KMS-11 (cell line): ENCODE results near the gene CAP1.
"Not testable (repeated sequence)": the region's sequence is repeated elsewhere in the genome, so short reads cannot be mapped to it uniquely, and the experiment has no call there.

Source experiments
- H2AFZ ChIP-seq: fragments of 200-600 bp; sonication (generic); 2 replicates; pipeline ENCODE4 v1.6.1; 2016; ENCODE audit warnings: antibody characterized with exemption, mixed run types, low read depth
- H3K27ac ChIP-seq: fragments of 200-600 bp; sonication (generic); 2 replicates; pipeline ENCODE4 v1.6.1; 2016; ENCODE audit warnings: mild to moderate bottlenecking, mixed run types
- H3K27me3 ChIP-seq: fragments of 200-600 bp; sonication (generic); 2 replicates; pipeline ENCODE4 v1.6.1; 2017; ENCODE audit warnings: mild to moderate bottlenecking, low read depth, mixed run types, moderate library complexity; ENCODE audit not compliant: insufficient read depth
- H3K36me3 ChIP-seq: fragments of 200-600 bp; sonication (generic); 2 replicates; pipeline ENCODE4 v1.6.1; 2017; ENCODE audit warnings: mild to moderate bottlenecking, mixed run types; ENCODE audit not compliant: insufficient read depth
- H3K4me1 ChIP-seq: fragments of 200-600 bp; sonication (generic); 2 replicates; pipeline ENCODE4 v1.6.1; 2016; ENCODE audit warnings: mild to moderate bottlenecking, low read depth, mixed run types; ENCODE audit not compliant: poor library complexity, severe bottlenecking
- H3K4me2 ChIP-seq: fragments of 200-600 bp; sonication (generic); 2 replicates; pipeline ENCODE4 v1.7.0; 2016; ENCODE audit warnings: mild to moderate bottlenecking, mixed run types
- H3K4me3 ChIP-seq: fragments of 200-600 bp; sonication (generic); IDR thresholded peaks from 2 replicates; pipeline ENCODE4 v1.6.1; 2017; ENCODE audit warnings: low read depth, low read length, mixed read lengths; ENCODE audit not compliant: insufficient read depth
- H3K79me2 ChIP-seq: fragments of 200-600 bp; sonication (generic); 2 replicates; pipeline ENCODE4 v1.6.1; 2016; ENCODE audit warnings: low read depth, mixed run types; ENCODE audit not compliant: insufficient read depth
- H3K9ac ChIP-seq: fragments of 200-600 bp; sonication (generic); 2 replicates; pipeline ENCODE4 v1.6.1; 2016; ENCODE audit warnings: mild to moderate bottlenecking, mixed run types
- H4K20me1 ChIP-seq: fragments of 200-600 bp; sonication (generic); 2 replicates; pipeline ENCODE4 v1.6.1; 2016; ENCODE audit warnings: mild to moderate bottlenecking, mixed run types; ENCODE audit not compliant: insufficient read depth
- CTCF ChIP-seq: fragments of 200-600 bp; sonication (generic); conservative IDR thresholded peaks from 2 replicates; pipeline ENCODE4 v1.6.1; 2017; ENCODE audit warnings: low read depth, mild to moderate bottlenecking, antibody characterized with exemption, low read length, moderate library complexity, mixed read lengths

Gene CAP1

GRCh38 chr1:40081871-40082270 lies 41.3 kb downstream of the CAP1 start:
- no peak overlapping the region for H3K4me2 ChIP-seq
- no peaks in the 10 kb centered on the region for H3K4me1 ChIP-seq
- H2AFZ ChIP-seq, result no peak overlapping the region
- peaks cover 6% of the 10 kb centered on the region; the same call in 1 of the 2 replicates for H3K36me3 ChIP-seq
- H3K9ac ChIP-seq, result no peak overlapping the region
- no peak overlapping the region for H3K4me3 ChIP-seq
- H4K20me1 ChIP-seq, result no peaks in the 10 kb centered on the region
- no peak for TF ChIP-seq CTCF
- no peaks in the 10 kb centered on the region for H3K79me2 ChIP-seq
- H3K27ac ChIP-seq, result no peak overlapping the region
- H3K27me3 ChIP-seq, result no peaks in the 10 kb centered on the region

- not testable (repeated sequence) for H4K20me1 ChIP-seq, H3K4me2 ChIP-seq, H3K4me1 ChIP-seq, H3K9ac ChIP-seq, H3K27ac ChIP-seq, H2AFZ ChIP-seq, H3K36me3 ChIP-seq, H3K79me2 ChIP-seq, H3K27me3 ChIP-seq, H3K4me3 ChIP-seq
- peak; percentile 64 for TF ChIP-seq CTCF
Observed at GRCh38 chr1:40084750-40085149, 44.2 kb downstream of the CAP1 start.

GRCh38 chr1:40090652-40091355 lies 50.3 kb downstream of the CAP1 start:
- Histone ChIP-seq H3K27ac (no peak overlapping the region), H3K27me3 (no peaks in the 10 kb centered on the region), H3K9ac (no peak overlapping the region), H3K36me3 (no peaks in the 10 kb centered on the region), H3K4me3 (no peak overlapping the region), H3K79me2 (peaks cover 13% of the 10 kb centered on the region; the same call in 1 of the 2 replicates), H3K4me1 (peaks cover 7% of the 10 kb centered on the region), H2AFZ (no peak overlapping the region), H3K4me2 (no peak overlapping the region), H4K20me1 (no peaks in the 10 kb centered on the region)
- no peak for TF ChIP-seq CTCF

GRCh38 chr1:40092241-40092640 lies 51.7 kb downstream of the CAP1 start:
- no peak overlapping the region for H3K4me3 ChIP-seq
- H2AFZ ChIP-seq, result no peak overlapping the region
- H3K4me1 ChIP-seq, result peaks cover 15% of the 10 kb centered on the region
- no peak overlapping the region for H3K27ac ChIP-seq
- H3K36me3 ChIP-seq, result no peaks in the 10 kb centered on the region
- TF ChIP-seq CTCF, result no peak
- H4K20me1 ChIP-seq, result no peaks in the 10 kb centered on the region
- H3K79me2 ChIP-seq, result peaks cover 24% of the 10 kb centered on the region; the same call in 1 of the 2 replicates
- H3K4me2 ChIP-seq, result no peak overlapping the region
- H3K9ac ChIP-seq, result no peak overlapping the region
- H3K27me3 ChIP-seq, result no peaks in the 10 kb centered on the region
